ENCODE data around the gene AKR7A3. TPM values are rescaled to one million over a fixed set of nuclear protein-coding genes. Genes with fewer than 3 reads are reported as not detected.

Gene AKR7A3
- total RNA-seq, 1 experiment from 2014 or later, result 0.40 TPM

DNA sequence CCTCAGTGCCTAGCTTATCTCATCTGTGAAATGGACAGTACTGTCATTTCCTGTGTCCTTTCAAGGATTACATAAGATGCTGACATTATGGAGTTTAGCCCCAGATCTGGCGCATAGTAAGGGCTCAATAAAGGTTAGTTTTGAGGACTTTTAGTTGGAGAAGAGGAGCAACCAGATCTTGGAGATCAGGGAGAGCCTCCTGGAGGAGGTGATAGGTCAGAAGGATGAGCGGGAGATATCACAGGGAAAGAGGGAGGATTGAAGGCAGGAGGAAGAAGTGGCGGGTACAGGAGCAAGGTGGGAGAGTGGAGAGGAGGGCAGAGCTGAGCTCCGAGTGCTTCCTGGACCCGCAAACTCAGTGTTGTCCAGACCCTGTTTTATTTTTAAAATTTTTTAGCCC is 41.0 kb upstream of the AKR7A3 start:
- no peak for DNase-seq (ENCODE audit: unreplicated experiment)
- intact Hi-C loops (cut with micrococcal nuclease), result no loop called here
- Mint-ChIP-seq H3K4me1 (ENCODE audit: insufficient read depth, unreplicated experiment) (no peaks in the 10 kb centered on the region), H3K4me3 (ENCODE audit: unreplicated experiment) (no peak overlapping the region), H3K27me3 (ENCODE audit: insufficient read depth, unreplicated experiment) (no peaks in the 10 kb centered on the region), H3K9me3 (ENCODE audit: unreplicated experiment) (no peaks in the 10 kb centered on the region), H3K27ac (ENCODE audit: low read depth, unreplicated experiment) (no peak overlapping the region), H3K36me3 (ENCODE audit: insufficient read depth, unreplicated experiment) (peaks cover 35% of the 10 kb centered on the region)
- TF ChIP-seq, protein P1, sequence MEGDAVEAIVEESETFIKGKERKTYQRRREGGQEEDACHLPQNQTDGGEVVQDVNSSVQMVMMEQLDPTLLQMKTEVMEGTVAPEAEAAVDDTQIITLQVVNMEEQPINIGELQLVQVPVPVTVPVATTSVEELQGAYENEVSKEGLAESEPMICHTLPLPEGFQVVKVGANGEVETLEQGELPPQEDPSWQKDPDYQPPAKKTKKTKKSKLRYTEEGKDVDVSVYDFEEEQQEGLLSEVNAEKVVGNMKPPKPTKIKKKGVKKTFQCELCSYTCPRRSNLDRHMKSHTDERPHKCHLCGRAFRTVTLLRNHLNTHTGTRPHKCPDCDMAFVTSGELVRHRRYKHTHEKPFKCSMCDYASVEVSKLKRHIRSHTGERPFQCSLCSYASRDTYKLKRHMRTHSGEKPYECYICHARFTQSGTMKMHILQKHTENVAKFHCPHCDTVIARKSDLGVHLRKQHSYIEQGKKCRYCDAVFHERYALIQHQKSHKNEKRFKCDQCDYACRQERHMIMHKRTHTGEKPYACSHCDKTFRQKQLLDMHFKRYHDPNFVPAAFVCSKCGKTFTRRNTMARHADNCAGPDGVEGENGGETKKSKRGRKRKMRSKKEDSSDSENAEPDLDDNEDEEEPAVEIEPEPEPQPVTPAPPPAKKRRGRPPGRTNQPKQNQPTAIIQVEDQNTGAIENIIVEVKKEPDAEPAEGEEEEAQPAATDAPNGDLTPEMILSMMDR (IDR thresholded peaks at IDR 0.05; ENCODE audit: unreplicated experiment), result no peak
- no TSS peak for BruUV-seq (replicated peaks)
- ChIA-PET POLR2A (interaction anchor here (1.6 kb wide), 1 partner anchor 17 kb away, joined by 9 read pairs; the partner anchor contains the start of genes AKR7A2 and SLC66A1), CTCF (interaction anchor here (1.1 to 3.5 kb wide), 2 partner anchors 12 to 61 kb away, joined by 3 to 17 read pairs; no protein-coding TSS in a partner anchor)

DNA sequence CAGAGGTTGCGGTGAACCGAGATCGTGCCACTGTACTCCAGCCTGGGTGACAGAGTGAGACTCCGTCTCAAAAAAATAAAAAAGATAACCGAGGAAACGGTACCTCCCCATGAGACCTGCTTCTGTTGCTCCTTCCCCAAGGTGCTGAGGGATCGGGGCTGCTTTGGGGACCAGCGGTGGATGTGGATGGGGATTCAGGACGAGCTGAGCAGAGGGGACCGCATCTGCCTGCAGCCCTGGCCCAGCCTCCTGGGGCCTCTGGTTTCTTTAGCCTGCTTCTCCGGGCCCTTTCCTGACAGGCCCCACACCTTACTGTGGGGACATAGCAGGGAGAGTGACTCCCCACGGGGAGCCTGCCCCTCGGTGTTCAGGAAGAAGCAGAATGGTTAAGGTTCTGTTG is 40.6 kb upstream of the AKR7A3 start:
- Mint-ChIP-seq H3K4me1 (ENCODE audit: insufficient read depth, unreplicated experiment) (no peaks in the 10 kb centered on the region), H3K27me3 (ENCODE audit: insufficient read depth, unreplicated experiment) (no peaks in the 10 kb centered on the region), H3K9me3 (ENCODE audit: unreplicated experiment) (no peaks in the 10 kb centered on the region), H3K36me3 (ENCODE audit: insufficient read depth, unreplicated experiment) (peaks cover 38% of the 10 kb centered on the region), H3K4me3 (ENCODE audit: unreplicated experiment) (no peak overlapping the region), H3K27ac (ENCODE audit: low read depth, unreplicated experiment) (no peak overlapping the region)
- BruUV-seq (replicated peaks), result no TSS peak
- POLR2A ChIA-PET, result interaction anchor here (1.6 kb wide), 1 partner anchor 17 kb away, joined by 9 read pairs; the partner anchor contains the start of genes AKR7A2 and SLC66A1
- intact Hi-C loops (cut with micrococcal nuclease), result no loop called here
- no peak for DNase-seq (ENCODE audit: unreplicated experiment)
- TF ChIP-seq, protein P1 (IDR thresholded peaks at IDR 0.05; ENCODE audit: unreplicated experiment), result no peak
- CTCF ChIA-PET, result interaction anchor here (3.5 kb wide), 1 partner anchor 12 kb away, joined by 17 read pairs; no protein-coding TSS in a partner anchor

DNA sequence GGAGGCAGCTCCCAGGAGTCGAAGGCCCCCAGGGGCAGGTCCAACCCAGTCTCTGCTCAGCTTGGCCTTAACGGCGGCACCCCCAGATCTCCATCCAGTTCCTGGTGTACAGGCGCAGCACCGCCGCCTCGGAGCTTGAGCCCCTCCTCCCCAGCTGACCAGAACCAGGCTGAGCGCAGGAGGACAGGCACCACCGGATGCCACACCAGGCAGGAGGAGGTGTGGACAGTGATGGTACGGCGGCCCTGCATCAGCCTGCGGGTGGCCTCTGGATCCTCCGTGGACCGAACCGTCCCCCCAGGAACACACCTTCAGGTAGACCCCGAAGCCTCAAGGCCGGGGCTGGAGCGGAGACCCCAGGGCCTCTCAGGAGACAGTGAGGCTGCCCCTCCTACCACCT is 39.9 kb upstream of the AKR7A3 start:
- Mint-ChIP-seq H3K27ac (ENCODE audit: low read depth, unreplicated experiment) (no peak overlapping the region), H3K9me3 (ENCODE audit: unreplicated experiment) (no peaks in the 10 kb centered on the region), H3K27me3 (ENCODE audit: insufficient read depth, unreplicated experiment) (no peaks in the 10 kb centered on the region), H3K36me3 (ENCODE audit: insufficient read depth, unreplicated experiment) (peaks cover 38% of the 10 kb centered on the region), H3K4me1 (ENCODE audit: insufficient read depth, unreplicated experiment) (no peaks in the 10 kb centered on the region), H3K4me3 (ENCODE audit: unreplicated experiment) (no peak overlapping the region)
- intact Hi-C loops (cut with micrococcal nuclease), result no loop called here
- no TSS peak for BruUV-seq (replicated peaks)
- DNase-seq (ENCODE audit: unreplicated experiment), result no peak
- ChIA-PET CTCF (no interaction called here), POLR2A (no interaction called here)
- TF ChIP-seq, protein P1 (IDR thresholded peaks at IDR 0.05; ENCODE audit: unreplicated experiment), result no peak

DNA sequence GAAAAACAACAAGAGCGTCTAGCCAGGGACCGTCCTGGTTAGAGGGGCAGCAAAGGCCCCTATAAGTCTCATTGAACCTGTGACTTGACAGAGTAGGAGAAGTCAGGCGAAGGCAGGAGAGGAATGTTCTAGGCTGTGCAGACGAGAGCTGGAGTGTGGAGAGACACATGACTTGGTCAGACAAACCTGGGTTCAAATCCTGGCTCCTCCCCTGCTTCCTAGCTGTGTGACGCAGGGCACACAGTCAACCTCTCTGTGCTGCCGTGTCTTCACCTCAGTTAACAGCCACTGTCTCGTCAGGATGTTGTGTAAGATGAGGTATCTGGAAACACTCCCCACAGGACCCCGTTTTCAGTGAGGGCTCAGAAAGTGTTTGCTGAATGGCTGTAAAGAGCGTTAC is 39.2 kb upstream of the AKR7A3 start:
- Mint-ChIP-seq H3K9me3 (ENCODE audit: unreplicated experiment) (no peaks in the 10 kb centered on the region), H3K36me3 (ENCODE audit: insufficient read depth, unreplicated experiment) (peaks cover 43% of the 10 kb centered on the region), H3K4me1 (ENCODE audit: insufficient read depth, unreplicated experiment) (no peaks in the 10 kb centered on the region), H3K4me3 (ENCODE audit: unreplicated experiment) (no peak overlapping the region), H3K27ac (ENCODE audit: low read depth, unreplicated experiment) (no peak overlapping the region), H3K27me3 (ENCODE audit: insufficient read depth, unreplicated experiment) (no peaks in the 10 kb centered on the region)
- no peak for DNase-seq (ENCODE audit: unreplicated experiment)
- CTCF ChIA-PET, result no interaction called here
- POLR2A ChIA-PET, result interaction anchor here (0.6 kb wide), 2 partner anchors 161 to 326 kb away, joined by 3 to 4 read pairs; no protein-coding TSS in a partner anchor
- TF ChIP-seq, protein P1 (IDR thresholded peaks at IDR 0.05; ENCODE audit: unreplicated experiment), result no peak
- intact Hi-C loops (cut with micrococcal nuclease), result no loop called here
- no TSS peak for BruUV-seq (replicated peaks)

All from MCF 10A (cell line).